Neural progenitor cell (in vitro differentiated cells): ENCODE measurements around the gene WDPCP. TPM values are rescaled to one million over a fixed set of nuclear protein-coding genes. Genes with fewer than 3 reads are reported as not detected.

Experiments used
- DNase-seq: peaks from one replicate; pipeline ENCODE4 v3.0.0-alpha.2; 2016; ENCODE audit warnings: low spot score
- H2AFZ ChIP-seq: fragments of 200-600 bp; sonication (generic); replicated peaks from 2 replicates; pipeline ENCODE4 v1.6.1; 2016; ENCODE audit warnings: antibody characterized with exemption
- H3F3A ChIP-seq: fragments of 200-600 bp; sonication (generic); 2 replicates; pipeline ENCODE4 v1.6.1; 2016; ENCODE audit warnings: antibody characterized with exemption, low read depth
- H3K27ac ChIP-seq: fragments of 200-600 bp; sonication (generic); 2 replicates; pipeline ENCODE4 v1.5.1; 2016; ENCODE audit warnings: mild to moderate bottlenecking
- H3K27me3 ChIP-seq: fragments of 200-600 bp; sonication (generic); 2 replicates; pipeline ENCODE4 v1.6.1; 2016; ENCODE audit warnings: mild to moderate bottlenecking, moderate library complexity
- H3K36me3 ChIP-seq: fragments of 200-600 bp; sonication (generic); 2 replicates; pipeline ENCODE4 v1.5.1; 2016
- H3K4me1 ChIP-seq: fragments of 200-600 bp; sonication (generic); 2 replicates; pipeline ENCODE4 v1.6.1; 2016; ENCODE audit warnings: mixed run types
- H3K4me2 ChIP-seq: fragments of 200-600 bp; sonication (generic); 2 replicates; pipeline ENCODE4 v1.6.1; 2016
- H3K4me3 ChIP-seq: fragments of 200-600 bp; sonication (generic); 2 replicates; pipeline ENCODE4 v1.5.1; 2016
- H3K79me2 ChIP-seq: fragments of 200-600 bp; sonication (generic); 2 replicates; pipeline ENCODE4 v1.6.1; 2016; ENCODE audit warnings: low read depth
- H3K9ac ChIP-seq: fragments of 200-600 bp; sonication (generic); 2 replicates; pipeline ENCODE4 v1.6.1; 2016
- H3K9me3 ChIP-seq: fragments of 200-600 bp; sonication (generic); 2 replicates; pipeline ENCODE4 v1.5.1; 2016; ENCODE audit warnings: low read depth
- H4K20me1 ChIP-seq: fragments of 200-600 bp; sonication (generic); 2 replicates; pipeline ENCODE4 v1.6.1; 2016; ENCODE audit warnings: low read depth
- H3K27ac Mint-ChIP-seq: 3 replicates; pipeline ENCODE4 v1.8.0; 2021; ENCODE audit warnings: mixed read lengths
- H3K27me3 Mint-ChIP-seq: 2 replicates; pipeline ENCODE4 v1.8.0; 2022; ENCODE audit warnings: low read depth, mild to moderate bottlenecking, inconsistent platforms, moderate library complexity, mixed read lengths; ENCODE audit not compliant: insufficient read depth
- H3K36me3 Mint-ChIP-seq: 3 replicates; pipeline ENCODE4 v1.8.0; 2021; ENCODE audit warnings: mixed read lengths
- H3K4me1 Mint-ChIP-seq: 3 replicates; pipeline ENCODE4 v1.8.0; 2021; ENCODE audit warnings: mixed read lengths
- H3K4me3 Mint-ChIP-seq: 3 replicates; pipeline ENCODE4 v1.8.0; 2021; ENCODE audit warnings: mild to moderate bottlenecking, moderate library complexity, mixed read lengths
- H3K9me3 Mint-ChIP-seq: 3 replicates; pipeline ENCODE4 v1.8.0; 2020; ENCODE audit warnings: mixed read lengths
- CTCF ChIP-seq: fragments of 200-600 bp; sonication (generic); IDR thresholded peaks from 2 replicates; pipeline ENCODE4 v1.5.1; 2017; ENCODE audit warnings: antibody characterized with exemption, mild to moderate bottlenecking
- EZH2 ChIP-seq: fragments of 200-600 bp; sonication (generic); IDR thresholded peaks from 2 replicates; pipeline ENCODE4 v1.6.1; 2017; ENCODE audit warnings: antibody characterized with exemption, mild to moderate bottlenecking, moderate library complexity
- EZH2phosphoT487 ChIP-seq: fragments of 200-600 bp; sonication (generic); IDR thresholded peaks from 2 replicates; pipeline ENCODE4 v1.6.1; 2017; ENCODE audit warnings: antibody characterized with exemption
- total RNA-seq: library from RNA; depleted of rRNA; stranded (reverse); fragments of >200 nt; gene quantifications from 2 replicates; pipeline ENCODE4 v1.2.3, GENCODE V29; 2015; ENCODE audit warnings: low replicate concordance

WDPCP gene
- total RNA-seq, 1 donor from 2014 or later, result 11.4 TPM

GRCh38 chr2:63192169-63192888 is 395.9 kb downstream of the WDPCP start:
- Histone ChIP-seq H3K9ac (no peak overlapping the region), H3F3A (no peaks in the 10 kb centered on the region), H3K4me2 (no peak overlapping the region), H3K4me1 (no peaks in the 10 kb centered on the region), H3K9me3 (peaks cover 12% of the 10 kb centered on the region), H3K4me3 (no peak overlapping the region), H2AFZ (no peak overlapping the region), H3K27me3 (no peaks in the 10 kb centered on the region), H3K36me3 (no peaks in the 10 kb centered on the region), H4K20me1 (no peaks in the 10 kb centered on the region), H3K27ac (no peak overlapping the region), H3K79me2 (no peaks in the 10 kb centered on the region)
- no peak overlapping the region for H3K27ac Mint-ChIP-seq
- no peak for TF ChIP-seq EZH2phosphoT487
- TF ChIP-seq CTCF, result no peak
- no peak for TF ChIP-seq EZH2
- peaks cover 14% of the 10 kb centered on the region for H3K9me3 Mint-ChIP-seq
- H3K4me3 Mint-ChIP-seq, result no peak overlapping the region
- no peaks in the 10 kb centered on the region for H3K4me1 Mint-ChIP-seq
- H3K36me3 Mint-ChIP-seq, result no peaks in the 10 kb centered on the region
- no peak for DNase-seq
- H3K27me3 Mint-ChIP-seq, result no peaks in the 10 kb centered on the region

GRCh38 chr2:63189026-63189425 is 399.3 kb downstream of the WDPCP start:
- H3K9ac ChIP-seq, result no peak overlapping the region
- peak; percentile 70 for DNase-seq
- H3K9me3 ChIP-seq, result peaks cover 14% of the 10 kb centered on the region
- no peaks in the 10 kb centered on the region for H3K27me3 ChIP-seq
- H3K27ac Mint-ChIP-seq, result no peak overlapping the region
- no peak overlapping the region for H3K27ac ChIP-seq
- TF ChIP-seq EZH2phosphoT487, result no peak
- peak; percentile 76 for TF ChIP-seq CTCF
- TF ChIP-seq EZH2, result no peak
- no peaks in the 10 kb centered on the region for H3K79me2 ChIP-seq
- H3K36me3 Mint-ChIP-seq, result no peaks in the 10 kb centered on the region
- no peaks in the 10 kb centered on the region for H4K20me1 ChIP-seq
- no peak overlapping the region for H3K4me3 Mint-ChIP-seq
- peaks cover 18% of the 10 kb centered on the region for H3K9me3 Mint-ChIP-seq
- H3K4me3 ChIP-seq, result no peak overlapping the region
- H3K27me3 Mint-ChIP-seq, result no peaks in the 10 kb centered on the region
- no peaks in the 10 kb centered on the region for H3F3A ChIP-seq
- H3K4me2 ChIP-seq, result no peak overlapping the region
- no peaks in the 10 kb centered on the region for H3K36me3 ChIP-seq
- H3K4me1 ChIP-seq, result no peaks in the 10 kb centered on the region
- H3K4me1 Mint-ChIP-seq, result no peaks in the 10 kb centered on the region
- H2AFZ ChIP-seq, result peak overlapping the region; percentile 51

GRCh38 chr2:63186331-63186730 is 401.9 kb downstream of the WDPCP start:
- no peak for TF ChIP-seq CTCF
- TF ChIP-seq EZH2phosphoT487, result no peak
- no peak for TF ChIP-seq EZH2
- DNase-seq, result no peak
- H4K20me1 ChIP-seq, result no peaks in the 10 kb centered on the region
- no peaks in the 10 kb centered on the region for H3K27me3 Mint-ChIP-seq
- peaks cover 18% of the 10 kb centered on the region for H3K9me3 Mint-ChIP-seq
- H3K4me3 Mint-ChIP-seq, result no peak overlapping the region
- no peak overlapping the region for H3K4me3 ChIP-seq
- no peak overlapping the region for H3K27ac ChIP-seq
- no peaks in the 10 kb centered on the region for H3K36me3 ChIP-seq
- H3F3A ChIP-seq, result no peaks in the 10 kb centered on the region
- no peaks in the 10 kb centered on the region for H3K36me3 Mint-ChIP-seq
- no peak overlapping the region for H2AFZ ChIP-seq
- H3K9me3 ChIP-seq, result peaks cover 14% of the 10 kb centered on the region
- H3K27me3 ChIP-seq, result no peaks in the 10 kb centered on the region
- no peaks in the 10 kb centered on the region for H3K79me2 ChIP-seq
- no peaks in the 10 kb centered on the region for H3K4me1 ChIP-seq
- H3K9ac ChIP-seq, result no peak overlapping the region
- H3K4me2 ChIP-seq, result no peak overlapping the region
- no peak overlapping the region for H3K27ac Mint-ChIP-seq
- H3K4me1 Mint-ChIP-seq, result no peaks in the 10 kb centered on the region
